GM23338 (cell line): ENCODE data around the gene WDR70. TPM values are rescaled to one million over a fixed set of nuclear protein-coding genes. Genes with fewer than 3 reads are reported as not detected.
A peak's percentile ranks its signal among the peaks of the same experiment; 100 is the strongest.

Experiments used
- ATAC-seq: fragments of 200-7000 bp; cut with Tn5 transposase; 3 replicates; pipeline ENCODE4 v1.9.1; 2020
- DNase-seq: peaks from one replicate; pipeline ENCODE4 v3.0.0-alpha.2; 2015; ENCODE audit warnings: low spot score
- H2AFZ ChIP-seq: fragments of 200-600 bp; sonication (generic); 2 replicates; pipeline ENCODE4 v1.8.0; 2016; ENCODE audit warnings: antibody characterized with exemption, mild to moderate bottlenecking, moderate library complexity
- H3F3A ChIP-seq: fragments of 200-600 bp; sonication (generic); replicated peaks from 2 replicates; pipeline ENCODE4 v1.8.0; 2017; ENCODE audit warnings: antibody characterized with exemption, mixed run types, low read depth
- H3K27ac ChIP-seq: fragments of 200-600 bp; sonication (generic); 2 replicates; pipeline ENCODE4 v1.6.1; 2016; ENCODE audit warnings: low read depth
- H3K27me3 ChIP-seq: fragments of 200-600 bp; sonication (generic); 2 replicates; pipeline ENCODE4 v1.8.0; 2016; ENCODE audit warnings: mild to moderate bottlenecking, mixed run types, moderate library complexity; ENCODE audit not compliant: insufficient read depth
- H3K36me3 ChIP-seq: fragments of 200-600 bp; sonication (generic); 2 replicates; pipeline ENCODE4 v1.8.0; 2016; ENCODE audit warnings: mild to moderate bottlenecking; ENCODE audit not compliant: insufficient read depth
- H3K4me1 ChIP-seq: fragments of 200-600 bp; sonication (generic); 2 replicates; pipeline ENCODE4 v1.8.0; 2016; ENCODE audit warnings: mild to moderate bottlenecking, moderate library complexity; ENCODE audit not compliant: insufficient read depth
- H3K4me2 ChIP-seq: fragments of 200-600 bp; sonication (generic); 2 replicates; pipeline ENCODE4 v1.7.1; 2017; ENCODE audit warnings: mixed run types
- H3K4me3 ChIP-seq: fragments of 200-600 bp; sonication (generic); 2 replicates; pipeline ENCODE4 v1.6.1; 2016; ENCODE audit warnings: mixed run types
- H3K79me2 ChIP-seq: fragments of 200-600 bp; sonication (generic); replicated peaks from 2 replicates; pipeline ENCODE4 v1.8.0; 2017; ENCODE audit warnings: mild to moderate bottlenecking; ENCODE audit not compliant: insufficient read depth
- H3K9me2 ChIP-seq: fragments of 200-600 bp; sonication (generic); 2 replicates; pipeline ENCODE4 v1.8.0; 2017; ENCODE audit not compliant: insufficient read depth
- H4K20me1 ChIP-seq: fragments of 200-600 bp; sonication (generic); replicated peaks from 2 replicates; pipeline ENCODE4 v1.8.0; 2017; ENCODE audit warnings: mild to moderate bottlenecking; ENCODE audit not compliant: insufficient read depth
- H3K27ac Mint-ChIP-seq: 2 replicates; pipeline ENCODE4 v1.8.0; 2020; ENCODE audit warnings: inconsistent platforms, mild to moderate bottlenecking, moderate library complexity, mixed read lengths
- H3K27me3 Mint-ChIP-seq: 3 replicates; pipeline ENCODE4 v1.8.0; 2022; ENCODE audit warnings: low read depth, mild to moderate bottlenecking, moderate library complexity, mixed read lengths, inconsistent platforms; ENCODE audit not compliant: insufficient read depth, poor library complexity
- H3K36me3 Mint-ChIP-seq: 3 replicates; pipeline ENCODE4 v1.8.0; 2021; ENCODE audit warnings: low read depth, mild to moderate bottlenecking, inconsistent platforms, moderate library complexity, mixed read lengths
- H3K4me1 Mint-ChIP-seq: 3 replicates; pipeline ENCODE4 v1.8.0; 2020; ENCODE audit warnings: mild to moderate bottlenecking, inconsistent platforms, mixed read lengths
- H3K4me3 Mint-ChIP-seq: 3 replicates; pipeline ENCODE4 v1.8.0; 2021; ENCODE audit warnings: moderate library complexity, mild to moderate bottlenecking, inconsistent platforms, mixed read lengths
- H3K9me3 Mint-ChIP-seq: 3 replicates; pipeline ENCODE4 v1.8.0; 2020; ENCODE audit warnings: moderate library complexity, mild to moderate bottlenecking, inconsistent platforms, mixed read lengths
- CREB1 ChIP-seq: fragments of 250-450 bp; sonication (Bioruptor Pico); IDR thresholded peaks from 2 replicates; pipeline ENCODE4 v1.5.0; 2020; ENCODE audit warnings: low read depth, mild to moderate bottlenecking, moderate library complexity
- ETS1 ChIP-seq: IDR thresholded peaks from 2 replicates; pipeline ENCODE4 v1.6.1; 2016; ENCODE audit warnings: antibody characterized with exemption
- EZH2 ChIP-seq: fragments of 200-600 bp; sonication (generic); IDR thresholded peaks from one replicate; pipeline ENCODE4 v1.8.0; 2017; ENCODE audit warnings: antibody characterized with exemption, mild to moderate bottlenecking, low read depth; ENCODE audit not compliant: unreplicated experiment
- EZH2phosphoT487 ChIP-seq: fragments of 200-600 bp; sonication (generic); IDR thresholded peaks from one replicate; pipeline ENCODE4 v1.8.1; 2018; ENCODE audit warnings: antibody characterized with exemption; ENCODE audit not compliant: unreplicated experiment
- JUNB ChIP-seq: IDR thresholded peaks from one replicate; pipeline ENCODE4 v1.6.1; 2016; ENCODE audit warnings: antibody characterized with exemption; ENCODE audit not compliant: unreplicated experiment
- NANOG ChIP-seq: IDR thresholded peaks from 2 replicates; pipeline ENCODE4 v1.6.1; 2016; ENCODE audit warnings: antibody characterized with exemption, borderline replicate concordance
- POLR2AphosphoS5 ChIP-seq: IDR thresholded peaks from 2 replicates; pipeline ENCODE4 v1.6.1; 2016; ENCODE audit warnings: antibody characterized with exemption, low read depth
- STAT1 ChIP-seq: IDR thresholded peaks from one replicate; pipeline ENCODE4 v1.6.1; 2016; ENCODE audit warnings: antibody characterized with exemption; ENCODE audit not compliant: unreplicated experiment
- ZNF114 ChIP-seq: fragments of 250-450 bp; sonication (Bioruptor Pico); IDR thresholded peaks from 2 replicates; pipeline ENCODE4 v1.5.0; 2020; ENCODE audit warnings: mild to moderate bottlenecking, moderate library complexity
- ZNF331 ChIP-seq: fragments of 250-450 bp; sonication (Bioruptor Pico); IDR thresholded peaks from 2 replicates; pipeline ENCODE4 v1.5.0; 2020; ENCODE audit warnings: low read depth, mild to moderate bottlenecking, moderate library complexity
- polyA plus RNA-seq: library from polyadenylated mRNA; unstranded; fragments of >200 nt; fragmentation: Nextera tagmentation; extraction: Ambion mirVana; gene quantifications from 2 replicates; pipeline ENCODE4 v1.2.1, GENCODE V29; 2016
- total RNA-seq: library from RNA; depleted of rRNA; stranded (reverse); fragments of >200 nt; shearing (Covaris generic); gene quantifications from 2 replicates; pipeline ENCODE4 v1.2.3, GENCODE V29; 2014
- TF ChIP-seq, protein P1 (sequence below), 2 experiments: fragments of 200-600 bp in 1 of 2; sonication (generic) in 1 of 2; conservative IDR thresholded peaks; 2 replicates each; pipeline versions ENCODE4 v1.5.1 to v1.6.1; 2016 to 2017; ENCODE audit warnings: antibody characterized with exemption in 2 of 2, low read depth in 2 of 2, mild to moderate bottlenecking in 2 of 2, moderate library complexity in 1 of 2
- TF ChIP-seq, protein P2 (sequence below): fragments of 250-450 bp; sonication (Bioruptor Pico); IDR thresholded peaks from 2 replicates; pipeline ENCODE4 v1.5.0; 2020; ENCODE audit warnings: mild to moderate bottlenecking, moderate library complexity
- TF ChIP-seq, protein P3 (sequence below): IDR thresholded peaks from one replicate; pipeline ENCODE4 v1.6.1; 2018; ENCODE audit warnings: antibody characterized with exemption; ENCODE audit not compliant: unreplicated experiment

WDR70 gene
- total and polyA plus RNA-seq, 2 experiments from 2014 or later: 34.9 to 86.7 TPM

GRCh38 chr5:37786862-37787519 is 407.9 kb downstream of the WDR70 start:
- ATAC-seq: no peak
- H3K9me2 ChIP-seq: peaks cover 7% of the 10 kb centered on the region
- Mint-ChIP-seq H3K36me3 (peaks cover 27% of the 10 kb centered on the region), H3K4me1 (peaks cover 9% of the 10 kb centered on the region), H3K9me3 (peaks cover 35% of the 10 kb centered on the region), H3K4me3 (no peak overlapping the region; the same call in 2 of the 3 replicates), H3K27me3 (peaks cover 1% of the 10 kb centered on the region), H3K27ac (no peak overlapping the region)
- no peak overlapping the region; the same call in 1 of the 2 replicates for H2AFZ ChIP-seq
- TF ChIP-seq STAT1 (no peak), POLR2AphosphoS5 (no peak), ETS1 (no peak), ZNF114 (CRISPR knock-in tag) (no peak), EZH2phosphoT487 (no peak), JUNB (no peak), EZH2 (no peak), ZNF331 (CRISPR knock-in tag) (no peak), NANOG (no peak), CREB1 (CRISPR knock-in tag) (no peak)
- TF ChIP-seq, protein P1, sequence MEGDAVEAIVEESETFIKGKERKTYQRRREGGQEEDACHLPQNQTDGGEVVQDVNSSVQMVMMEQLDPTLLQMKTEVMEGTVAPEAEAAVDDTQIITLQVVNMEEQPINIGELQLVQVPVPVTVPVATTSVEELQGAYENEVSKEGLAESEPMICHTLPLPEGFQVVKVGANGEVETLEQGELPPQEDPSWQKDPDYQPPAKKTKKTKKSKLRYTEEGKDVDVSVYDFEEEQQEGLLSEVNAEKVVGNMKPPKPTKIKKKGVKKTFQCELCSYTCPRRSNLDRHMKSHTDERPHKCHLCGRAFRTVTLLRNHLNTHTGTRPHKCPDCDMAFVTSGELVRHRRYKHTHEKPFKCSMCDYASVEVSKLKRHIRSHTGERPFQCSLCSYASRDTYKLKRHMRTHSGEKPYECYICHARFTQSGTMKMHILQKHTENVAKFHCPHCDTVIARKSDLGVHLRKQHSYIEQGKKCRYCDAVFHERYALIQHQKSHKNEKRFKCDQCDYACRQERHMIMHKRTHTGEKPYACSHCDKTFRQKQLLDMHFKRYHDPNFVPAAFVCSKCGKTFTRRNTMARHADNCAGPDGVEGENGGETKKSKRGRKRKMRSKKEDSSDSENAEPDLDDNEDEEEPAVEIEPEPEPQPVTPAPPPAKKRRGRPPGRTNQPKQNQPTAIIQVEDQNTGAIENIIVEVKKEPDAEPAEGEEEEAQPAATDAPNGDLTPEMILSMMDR (conservative IDR thresholded peaks at IDR 0.05; ENCODE audit: low read depth in 2 of 2): no peak
- TF ChIP-seq, protein P2, sequence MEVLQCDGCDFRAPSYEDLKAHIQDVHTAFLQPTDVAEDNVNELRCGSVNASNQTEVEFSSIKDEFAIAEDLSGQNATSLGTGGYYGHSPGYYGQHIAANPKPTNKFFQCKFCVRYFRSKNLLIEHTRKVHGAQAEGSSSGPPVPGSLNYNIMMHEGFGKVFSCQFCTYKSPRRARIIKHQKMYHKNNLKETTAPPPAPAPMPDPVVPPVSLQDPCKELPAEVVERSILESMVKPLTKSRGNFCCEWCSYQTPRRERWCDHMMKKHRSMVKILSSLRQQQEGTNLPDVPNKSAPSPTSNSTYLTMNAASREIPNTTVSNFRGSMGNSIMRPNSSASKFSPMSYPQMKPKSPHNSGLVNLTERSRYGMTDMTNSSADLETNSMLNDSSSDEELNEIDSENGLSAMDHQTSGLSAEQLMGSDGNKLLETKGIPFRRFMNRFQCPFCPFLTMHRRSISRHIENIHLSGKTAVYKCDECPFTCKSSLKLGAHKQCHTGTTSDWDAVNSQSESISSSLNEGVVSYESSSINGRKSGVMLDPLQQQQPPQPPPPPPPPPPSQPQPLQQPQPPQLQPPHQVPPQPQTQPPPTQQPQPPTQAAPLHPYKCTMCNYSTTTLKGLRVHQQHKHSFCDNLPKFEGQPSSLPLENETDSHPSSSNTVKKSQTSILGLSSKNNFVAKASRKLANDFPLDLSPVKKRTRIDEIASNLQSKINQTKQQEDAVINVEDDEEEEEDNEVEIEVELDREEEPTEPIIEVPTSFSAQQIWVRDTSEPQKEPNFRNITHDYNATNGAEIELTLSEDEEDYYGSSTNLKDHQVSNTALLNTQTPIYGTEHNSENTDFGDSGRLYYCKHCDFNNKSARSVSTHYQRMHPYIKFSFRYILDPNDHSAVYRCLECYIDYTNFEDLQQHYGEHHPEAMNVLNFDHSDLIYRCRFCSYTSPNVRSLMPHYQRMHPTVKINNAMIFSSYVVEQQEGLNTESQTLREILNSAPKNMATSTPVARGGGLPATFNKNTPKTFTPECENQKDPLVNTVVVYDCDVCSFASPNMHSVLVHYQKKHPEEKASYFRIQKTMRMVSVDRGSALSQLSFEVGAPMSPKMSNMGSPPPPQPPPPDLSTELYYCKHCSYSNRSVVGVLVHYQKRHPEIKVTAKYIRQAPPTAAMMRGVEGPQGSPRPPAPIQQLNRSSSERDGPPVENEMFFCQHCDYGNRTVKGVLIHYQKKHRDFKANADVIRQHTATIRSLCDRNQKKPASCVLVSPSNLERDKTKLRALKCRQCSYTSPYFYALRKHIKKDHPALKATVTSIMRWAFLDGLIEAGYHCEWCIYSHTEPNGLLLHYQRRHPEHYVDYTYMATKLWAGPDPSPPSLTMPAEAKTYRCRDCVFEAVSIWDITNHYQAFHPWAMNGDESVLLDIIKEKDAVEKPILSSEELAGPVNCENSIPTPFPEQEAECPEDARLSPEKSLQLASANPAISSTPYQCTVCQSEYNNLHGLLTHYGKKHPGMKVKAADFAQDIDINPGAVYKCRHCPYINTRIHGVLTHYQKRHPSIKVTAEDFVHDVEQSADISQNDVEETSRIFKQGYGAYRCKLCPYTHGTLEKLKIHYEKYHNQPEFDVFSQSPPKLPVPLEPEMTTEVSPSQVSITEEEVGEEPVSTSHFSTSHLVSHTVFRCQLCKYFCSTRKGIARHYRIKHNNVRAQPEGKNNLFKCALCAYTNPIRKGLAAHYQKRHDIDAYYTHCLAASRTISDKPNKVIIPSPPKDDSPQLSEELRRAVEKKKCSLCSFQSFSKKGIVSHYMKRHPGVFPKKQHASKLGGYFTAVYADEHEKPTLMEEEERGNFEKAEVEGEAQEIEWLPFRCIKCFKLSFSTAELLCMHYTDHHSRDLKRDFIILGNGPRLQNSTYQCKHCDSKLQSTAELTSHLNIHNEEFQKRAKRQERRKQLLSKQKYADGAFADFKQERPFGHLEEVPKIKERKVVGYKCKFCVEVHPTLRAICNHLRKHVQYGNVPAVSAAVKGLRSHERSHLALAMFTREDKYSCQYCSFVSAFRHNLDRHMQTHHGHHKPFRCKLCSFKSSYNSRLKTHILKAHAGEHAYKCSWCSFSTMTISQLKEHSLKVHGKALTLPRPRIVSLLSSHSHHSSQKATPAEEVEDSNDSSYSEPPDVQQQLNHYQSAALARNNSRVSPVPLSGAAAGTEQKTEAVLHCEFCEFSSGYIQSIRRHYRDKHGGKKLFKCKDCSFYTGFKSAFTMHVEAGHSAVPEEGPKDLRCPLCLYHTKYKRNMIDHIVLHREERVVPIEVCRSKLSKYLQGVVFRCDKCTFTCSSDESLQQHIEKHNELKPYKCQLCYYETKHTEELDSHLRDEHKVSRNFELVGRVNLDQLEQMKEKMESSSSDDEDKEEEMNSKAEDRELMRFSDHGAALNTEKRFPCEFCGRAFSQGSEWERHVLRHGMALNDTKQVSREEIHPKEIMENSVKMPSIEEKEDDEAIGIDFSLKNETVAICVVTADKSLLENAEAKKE (CRISPR knock-in tag): no peak
- TF ChIP-seq, protein P3, sequence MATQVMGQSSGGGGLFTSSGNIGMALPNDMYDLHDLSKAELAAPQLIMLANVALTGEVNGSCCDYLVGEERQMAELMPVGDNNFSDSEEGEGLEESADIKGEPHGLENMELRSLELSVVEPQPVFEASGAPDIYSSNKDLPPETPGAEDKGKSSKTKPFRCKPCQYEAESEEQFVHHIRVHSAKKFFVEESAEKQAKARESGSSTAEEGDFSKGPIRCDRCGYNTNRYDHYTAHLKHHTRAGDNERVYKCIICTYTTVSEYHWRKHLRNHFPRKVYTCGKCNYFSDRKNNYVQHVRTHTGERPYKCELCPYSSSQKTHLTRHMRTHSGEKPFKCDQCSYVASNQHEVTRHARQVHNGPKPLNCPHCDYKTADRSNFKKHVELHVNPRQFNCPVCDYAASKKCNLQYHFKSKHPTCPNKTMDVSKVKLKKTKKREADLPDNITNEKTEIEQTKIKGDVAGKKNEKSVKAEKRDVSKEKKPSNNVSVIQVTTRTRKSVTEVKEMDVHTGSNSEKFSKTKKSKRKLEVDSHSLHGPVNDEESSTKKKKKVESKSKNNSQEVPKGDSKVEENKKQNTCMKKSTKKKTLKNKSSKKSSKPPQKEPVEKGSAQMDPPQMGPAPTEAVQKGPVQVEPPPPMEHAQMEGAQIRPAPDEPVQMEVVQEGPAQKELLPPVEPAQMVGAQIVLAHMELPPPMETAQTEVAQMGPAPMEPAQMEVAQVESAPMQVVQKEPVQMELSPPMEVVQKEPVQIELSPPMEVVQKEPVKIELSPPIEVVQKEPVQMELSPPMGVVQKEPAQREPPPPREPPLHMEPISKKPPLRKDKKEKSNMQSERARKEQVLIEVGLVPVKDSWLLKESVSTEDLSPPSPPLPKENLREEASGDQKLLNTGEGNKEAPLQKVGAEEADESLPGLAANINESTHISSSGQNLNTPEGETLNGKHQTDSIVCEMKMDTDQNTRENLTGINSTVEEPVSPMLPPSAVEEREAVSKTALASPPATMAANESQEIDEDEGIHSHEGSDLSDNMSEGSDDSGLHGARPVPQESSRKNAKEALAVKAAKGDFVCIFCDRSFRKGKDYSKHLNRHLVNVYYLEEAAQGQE: no peak
- no peak overlapping the region for H3K4me3 ChIP-seq
- H3K36me3 ChIP-seq: no peaks in the 10 kb centered on the region
- no peaks in the 10 kb centered on the region for H3F3A ChIP-seq
- H3K27me3 ChIP-seq: no peaks in the 10 kb centered on the region
- H3K27ac ChIP-seq: peak overlapping the region; percentile 4; the same call in 1 of the 2 replicates
- H3K4me1 ChIP-seq: peaks cover 13% of the 10 kb centered on the region
- H4K20me1 ChIP-seq: no peaks in the 10 kb centered on the region
- no peaks in the 10 kb centered on the region for H3K79me2 ChIP-seq
- no peak for DNase-seq
- no peak overlapping the region for H3K4me2 ChIP-seq
